Mesothelial cell of epicardium (in vitro differentiated cells): ENCODE results near the gene SMCO1. TPM values are rescaled to one million over a fixed set of nuclear protein-coding genes. Genes with fewer than 3 reads are reported as not detected.

ENCODE experiments used
- total RNA-seq: library from RNA; stranded (reverse); gene quantifications from 3 replicates; pipeline ENCODE4 v1.2.1, GENCODE V29; 2021

Gene SMCO1
- total RNA-seq, 1 donor from 2014 or later: not detected

Other genes with a start within 250 kb of the SMCO1 start
- gene PCYT1A, start 227.6 kb downstream of the SMCO1 start, total RNA-seq: 37.3 to 40.0 TPM (median 38.8 TPM) in 3 replicates
- 17.5 to 18.5 TPM (median 17.6 TPM) in 3 replicates for gene DYNLT2B, start 197.1 kb downstream of the SMCO1 start, total RNA-seq
- gene TM4SF19, start 177.0 kb downstream of the SMCO1 start, total RNA-seq: not detected in 3 replicates
- 109 to 110 TPM (median 110 TPM) in 3 replicates for gene UBXN7, start 82.9 kb downstream of the SMCO1 start, total RNA-seq
- gene RNF168, start 11.6 kb downstream of the SMCO1 start, total RNA-seq: 19.5 to 21.3 TPM (median 21.0 TPM) in 3 replicates
- 12.3 to 15.7 TPM (median 13.4 TPM) in 3 replicates for gene WDR53, start 53.2 kb upstream of the SMCO1 start, total RNA-seq
- gene FBXO45, start 53.3 kb upstream of the SMCO1 start, total RNA-seq: 9.1 to 9.4 TPM (median 9.4 TPM) in 3 replicates
- gene NRROS, start 124.3 kb upstream of the SMCO1 start, total RNA-seq: 0.72 to 1.3 TPM (median 0.93 TPM) in 3 replicates
- gene CEP19, start 196.9 kb upstream of the SMCO1 start, total RNA-seq: 2.1 to 2.5 TPM (median 2.1 TPM) in 3 replicates
- 24.8 to 26.4 TPM (median 25.9 TPM) in 3 replicates for gene PIGX, start 197.0 kb upstream of the SMCO1 start, total RNA-seq
- 52.0 to 53.1 TPM (median 52.8 TPM) in 3 replicates for gene PAK2, start 224.5 kb upstream of the SMCO1 start, total RNA-seq